Body of pancreas (tissue), 4 donors: ENCODE data around the gene KAZALD1.

Experiments
- CTCF ChIP-seq, 7 experiments: fragments of 450-650 bp in 4 of 7; fragments of 200-600 bp in 3 of 7; sonication (generic) in 3 of 7; IDR thresholded peaks; one replicate each; pipeline ENCODE4 v1.5.1; 2016 to 2019; ENCODE audit warnings: antibody characterized with exemption in 7 of 7
- POLR2A ChIP-seq, 3 donors: fragments of 450-650 bp; IDR thresholded peaks; one replicate each; pipeline ENCODE4 v1.6.1; 2016; ENCODE audit warnings: antibody characterized with exemption in 3 of 3, mild to moderate bottlenecking in 2 of 3

DNA sequence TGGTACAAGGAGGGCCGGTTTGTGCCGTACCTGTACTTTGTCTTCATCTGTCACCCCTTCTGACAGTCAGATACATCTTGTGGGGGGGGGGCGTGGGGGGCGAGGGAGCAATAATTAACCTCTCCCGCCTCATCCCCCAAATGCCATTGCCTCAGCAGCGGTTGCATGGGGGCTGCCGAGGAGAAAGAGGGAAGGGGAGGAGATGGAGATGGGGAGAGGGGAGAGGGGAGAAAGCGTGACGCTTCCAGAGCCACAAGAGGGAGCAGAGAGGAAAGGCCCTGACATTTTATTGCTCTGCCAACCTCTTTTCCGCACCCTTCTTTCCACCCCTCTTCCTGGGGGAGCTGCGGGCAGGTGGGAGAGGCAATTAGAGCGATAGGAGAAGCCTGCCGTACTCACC, 11.8 kb downstream of the KAZALD1 start:
- TF ChIP-seq CTCF (IDR thresholded peaks at IDR 0.05) (no peak), POLR2A (IDR thresholded peaks at IDR 0.05) (no peak)
